Effector memory CD8-positive, alpha-beta T cell (primary cell): ENCODE measurements around the gene NPHP1.
"Not testable (repeated sequence)": the region's sequence is repeated elsewhere in the genome, so short reads cannot be mapped to it uniquely, and the experiment has no call there.

Experiments used
- ATAC-seq: fragments of 150-1000 bp; cut with Tn5 transposase; replicated peaks from 2 replicates; pipeline ENCODE4 v1.10.0; 2021; ENCODE audit warnings: mild to moderate bottlenecking, moderate library complexity
- DNase-seq, 3 experiments: peaks; one replicate each; pipeline ENCODE4 v3.0.0; 2021
- H3K27ac Mint-ChIP-seq, 2 donors: one replicate each; pipeline ENCODE4 v1.8.0; 2022; ENCODE audit warnings: mild to moderate bottlenecking in 2 of 2, mixed read lengths in 2 of 2, moderate library complexity in 2 of 2
- H3K27me3 Mint-ChIP-seq, 2 donors: one replicate each; pipeline ENCODE4 v1.8.0; 2022; ENCODE audit warnings: mixed read lengths in 2 of 2
- H3K36me3 Mint-ChIP-seq: one replicate; pipeline ENCODE4 v1.8.0; 2022; ENCODE audit warnings: mild to moderate bottlenecking, moderate library complexity, mixed read lengths; ENCODE audit not compliant: insufficient read depth
- H3K4me1 Mint-ChIP-seq, 2 donors: one replicate each; pipeline ENCODE4 v1.8.0; 2022; ENCODE audit warnings: low read depth in 2 of 2, mixed read lengths in 2 of 2
- H3K4me3 Mint-ChIP-seq, 2 donors: one replicate each; pipeline ENCODE4 v1.8.0; 2022; ENCODE audit warnings: mild to moderate bottlenecking in 2 of 2, mixed read lengths in 2 of 2, moderate library complexity in 2 of 2
- H3K9me3 Mint-ChIP-seq, 2 donors: one replicate each; pipeline ENCODE4 v1.8.0; 2022; ENCODE audit warnings: mixed read lengths in 2 of 2

The NPHP1 gene

DNA sequence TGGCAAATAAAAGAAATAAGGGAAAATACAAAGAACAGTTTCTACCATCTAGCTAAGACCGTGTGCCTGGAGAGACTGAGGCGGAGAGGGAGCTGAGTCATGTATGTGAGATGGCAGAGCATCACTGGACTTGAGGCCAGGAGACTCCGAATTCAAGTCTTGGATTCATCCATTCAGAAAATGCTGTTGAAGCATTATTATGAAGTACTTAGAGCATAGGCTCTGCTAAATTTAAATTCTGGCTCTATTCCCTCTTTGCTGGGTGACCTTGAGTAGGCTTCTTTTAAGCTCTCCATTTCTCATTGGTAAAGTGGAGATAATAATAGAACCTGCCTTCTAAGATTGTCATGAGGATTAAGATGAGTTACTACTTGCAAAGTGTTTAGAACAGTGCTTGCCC, 34.7 kb downstream of the NPHP1 start:
- ATAC-seq, result no peak
- Mint-ChIP-seq H3K27ac (peak overlapping the region in 1 of 2 donors; percentile 19), H3K4me3 (peak overlapping the region; percentile 1 to 39), H3K36me3 (no peaks in the 10 kb centered on the region), H3K4me1 (peaks cover 3 to 4% of the 10 kb centered on the region in 2 donors), H3K27me3 (peaks cover 0 to 14% of the 10 kb centered on the region in 2 donors), H3K9me3 (no peaks in the 10 kb centered on the region)
- DNase-seq, result no peak

DNA sequence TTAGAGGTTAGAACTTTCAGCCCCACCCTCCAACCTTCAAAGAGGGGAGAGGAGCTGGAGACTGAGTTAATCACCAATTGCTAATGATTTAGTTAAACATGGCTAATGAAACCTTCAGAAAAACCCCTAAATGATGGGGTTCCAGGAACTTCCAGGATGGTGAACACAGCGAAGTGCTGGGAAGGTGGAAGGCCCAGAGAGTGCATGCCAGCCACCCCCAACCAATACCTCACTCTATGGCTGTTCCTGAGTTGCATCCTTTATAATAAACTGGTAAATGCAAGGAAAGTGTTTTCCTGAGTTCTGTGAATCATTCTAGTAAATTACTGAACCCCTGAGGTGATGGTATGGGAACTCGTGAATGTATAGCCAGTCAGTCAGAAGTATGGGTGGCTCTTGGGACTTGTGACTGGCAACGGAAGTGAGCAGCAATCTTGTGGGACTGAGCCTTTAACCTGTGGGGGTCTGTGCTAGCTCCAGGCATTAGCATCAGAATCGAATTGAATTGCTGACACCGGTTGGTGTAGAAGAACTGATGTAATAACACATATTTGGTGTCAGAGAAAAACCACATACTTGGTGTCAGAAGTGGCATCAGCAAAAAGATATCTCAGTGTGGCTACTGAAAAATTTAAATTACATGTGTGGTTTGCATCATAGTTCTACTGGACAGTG, 37.4 kb downstream of the NPHP1 start:
- H3K4me1 Mint-ChIP-seq, result peaks cover 3 to 4% of the 10 kb centered on the region in 2 donors
- H3K4me3 Mint-ChIP-seq, result no peak overlapping the region
- H3K27ac Mint-ChIP-seq, result no peak overlapping the region
- peaks cover 11 to 14% of the 10 kb centered on the region in 2 donors for H3K27me3 Mint-ChIP-seq
- no peak for DNase-seq
- H3K9me3 Mint-ChIP-seq, result no peaks in the 10 kb centered on the region
- ATAC-seq, result no peak
- H3K36me3 Mint-ChIP-seq, result no peaks in the 10 kb centered on the region

DNA sequence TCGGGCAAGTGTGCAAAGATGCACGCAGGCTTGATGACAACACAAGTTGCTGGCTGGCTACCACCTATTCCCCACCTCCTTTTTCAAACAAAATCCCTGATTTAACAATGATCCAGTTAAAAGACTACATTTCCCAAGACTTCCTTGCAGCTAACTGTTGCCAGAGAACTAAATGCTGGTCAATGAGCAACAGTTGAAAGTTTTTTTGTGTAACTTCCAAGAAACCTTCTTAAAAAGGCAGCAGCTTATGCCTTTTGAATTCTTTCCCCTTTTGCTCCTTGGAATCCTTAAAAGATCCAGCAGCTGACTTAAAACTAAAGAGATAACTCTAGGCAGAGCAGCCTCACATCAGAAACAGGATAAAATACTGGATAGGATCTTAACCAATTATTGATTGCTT, 38.5 kb downstream of the NPHP1 start:
- Mint-ChIP-seq H3K4me1 (peaks cover 3 to 4% of the 10 kb centered on the region in 2 donors), H3K27me3 (peaks cover 13 to 14% of the 10 kb centered on the region in 2 donors), H3K27ac (no peak overlapping the region), H3K36me3 (no peaks in the 10 kb centered on the region), H3K9me3 (no peaks in the 10 kb centered on the region), H3K4me3 (no peak overlapping the region)
- no peak for DNase-seq
- ATAC-seq, result no peak

DNA sequence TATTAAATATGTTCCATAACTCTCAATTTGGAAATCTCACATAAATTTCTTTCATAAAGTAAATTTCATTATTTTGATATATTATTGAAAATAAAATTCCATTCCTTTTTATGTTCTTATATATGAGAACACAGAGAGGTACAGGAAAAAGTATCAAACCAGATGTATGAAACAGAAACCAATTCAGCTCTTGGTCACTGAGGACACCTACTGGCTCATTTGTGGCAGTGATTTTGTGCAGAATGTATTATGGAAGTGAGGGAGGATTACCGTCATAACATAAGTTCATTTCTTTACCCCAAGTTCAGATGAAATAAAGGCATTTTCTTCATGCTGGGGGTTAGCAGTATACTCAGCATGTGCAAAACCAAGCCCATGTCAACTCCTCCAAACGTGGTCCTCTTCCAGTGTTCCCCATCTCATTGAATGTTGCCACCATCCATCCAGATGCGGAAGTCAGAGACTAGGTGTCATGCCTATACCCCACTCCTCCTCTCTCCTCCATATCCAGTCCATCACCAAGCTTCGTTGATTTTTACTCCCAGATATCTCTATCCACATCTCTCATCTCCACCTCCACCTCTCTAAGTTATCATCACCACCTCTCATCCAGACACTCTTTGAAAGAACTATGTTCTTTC, 47.5 kb downstream of the NPHP1 start:
- ATAC-seq, result peak; percentile 46
- peak in 1 of 3 experiments; percentile 11 for DNase-seq
- Mint-ChIP-seq H3K4me1 (peaks cover 3 to 5% of the 10 kb centered on the region in 2 donors), H3K36me3 (no peaks in the 10 kb centered on the region), H3K27me3 (peaks cover 0 to 6% of the 10 kb centered on the region in 2 donors), H3K9me3 (peaks cover 0 to 6% of the 10 kb centered on the region in 2 donors), H3K27ac (no peak overlapping the region), H3K4me3 (no peak overlapping the region)

DNA sequence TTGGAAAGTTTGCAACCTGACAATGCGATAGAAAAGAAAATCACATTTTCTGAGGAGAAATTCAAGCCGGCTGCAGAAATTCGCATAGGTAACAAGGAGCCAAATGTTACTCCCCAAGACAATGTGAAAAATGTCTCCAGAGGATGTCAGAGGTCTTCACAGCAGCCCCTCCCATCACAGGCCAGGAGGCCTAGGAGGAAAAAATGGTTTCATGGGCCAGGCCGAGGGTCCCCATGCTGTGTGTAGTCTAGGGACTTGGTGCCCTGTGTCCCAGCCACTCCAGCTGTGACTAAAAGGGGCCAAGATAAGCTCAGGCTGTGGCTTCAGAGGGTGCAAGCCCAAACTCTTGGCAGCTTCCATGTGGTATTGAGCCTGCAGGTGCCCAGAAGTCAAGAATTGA, 50.0 kb downstream of the NPHP1 start:
- H3K27ac Mint-ChIP-seq, ATAC-seq, H3K36me3 Mint-ChIP-seq, H3K4me3 Mint-ChIP-seq, H3K9me3 Mint-ChIP-seq, H3K4me1 Mint-ChIP-seq, H3K27me3 Mint-ChIP-seq, DNase-seq: not testable (repeated sequence)

DNA sequence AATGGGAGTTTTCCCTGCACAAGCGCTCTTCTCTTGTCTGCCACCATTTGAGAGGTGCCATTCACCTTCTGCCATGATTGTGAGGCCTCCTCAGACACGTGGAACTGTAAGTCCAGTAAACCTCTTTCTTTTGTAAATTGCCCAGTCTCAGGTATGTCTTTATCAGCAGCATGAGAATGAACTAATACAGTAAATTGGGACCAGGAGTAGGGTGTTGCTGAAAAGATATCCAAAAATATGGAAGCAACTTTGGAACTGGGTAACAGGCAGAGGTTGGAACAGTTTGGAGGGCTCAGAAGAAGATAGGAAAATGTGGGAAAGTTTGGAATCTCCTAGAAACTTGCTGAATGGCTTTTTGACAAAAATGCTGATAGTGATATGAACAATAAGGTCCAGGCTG, 50.6 kb downstream of the NPHP1 start:
- ATAC-seq, H3K4me1 Mint-ChIP-seq, H3K9me3 Mint-ChIP-seq, H3K36me3 Mint-ChIP-seq, DNase-seq, H3K4me3 Mint-ChIP-seq, H3K27ac Mint-ChIP-seq, H3K27me3 Mint-ChIP-seq: not testable (repeated sequence)

DNA sequence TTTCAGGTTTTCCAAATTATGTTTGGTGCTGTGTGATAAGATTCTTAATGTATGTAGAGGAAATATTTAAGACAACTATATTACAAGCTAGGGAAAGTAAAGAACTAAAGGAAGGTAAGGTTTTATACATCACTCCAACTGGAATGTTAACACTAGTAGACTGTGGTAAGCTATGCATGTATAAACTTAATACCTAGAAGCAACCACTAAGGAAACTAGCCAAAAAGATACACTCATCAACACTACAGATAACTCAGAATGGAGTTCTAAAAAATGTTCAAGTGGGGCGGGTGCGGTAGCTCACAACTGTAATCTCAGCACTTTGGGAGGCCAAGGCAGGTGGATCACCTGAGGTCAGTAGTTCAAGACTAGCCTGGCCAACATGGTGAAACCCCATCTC, 51.4 kb downstream of the NPHP1 start:
- Mint-ChIP-seq H3K4me3 (no peak overlapping the region), H3K36me3 (no peaks in the 10 kb centered on the region), H3K27ac (no peak overlapping the region), H3K27me3 (peaks cover 0 to 6% of the 10 kb centered on the region in 2 donors), H3K4me1 (peaks cover 3 to 5% of the 10 kb centered on the region in 2 donors), H3K9me3 (peaks cover 0 to 6% of the 10 kb centered on the region in 2 donors)
- DNase-seq, result no peak
- ATAC-seq, result no peak

DNA sequence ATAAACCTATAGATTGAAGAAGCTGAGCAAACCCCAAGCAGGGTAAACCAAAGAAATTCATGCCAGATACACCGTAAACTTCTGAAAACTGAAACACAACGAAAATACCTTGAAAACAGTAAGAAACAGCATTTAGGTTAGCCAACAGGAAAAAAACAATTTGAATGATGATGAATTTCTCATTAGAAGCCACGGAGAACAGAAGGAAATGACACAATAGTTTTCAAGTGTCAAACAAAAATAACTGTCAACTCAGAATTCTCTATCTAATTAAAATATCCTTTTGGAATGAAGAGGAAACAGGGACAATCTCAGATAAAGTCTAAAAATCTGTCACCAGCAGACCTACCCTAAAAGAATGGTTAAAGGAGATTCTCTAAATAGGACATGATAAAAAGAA, 51.9 kb downstream of the NPHP1 start:
- Mint-ChIP-seq H3K27me3 (peaks cover 0 to 6% of the 10 kb centered on the region in 2 donors), H3K9me3 (peaks cover 0 to 6% of the 10 kb centered on the region in 2 donors), H3K4me1 (peaks cover 3 to 5% of the 10 kb centered on the region in 2 donors), H3K36me3 (no peaks in the 10 kb centered on the region), H3K27ac (no peak overlapping the region), H3K4me3 (no peak overlapping the region)
- DNase-seq, result no peak
- no peak for ATAC-seq

DNA sequence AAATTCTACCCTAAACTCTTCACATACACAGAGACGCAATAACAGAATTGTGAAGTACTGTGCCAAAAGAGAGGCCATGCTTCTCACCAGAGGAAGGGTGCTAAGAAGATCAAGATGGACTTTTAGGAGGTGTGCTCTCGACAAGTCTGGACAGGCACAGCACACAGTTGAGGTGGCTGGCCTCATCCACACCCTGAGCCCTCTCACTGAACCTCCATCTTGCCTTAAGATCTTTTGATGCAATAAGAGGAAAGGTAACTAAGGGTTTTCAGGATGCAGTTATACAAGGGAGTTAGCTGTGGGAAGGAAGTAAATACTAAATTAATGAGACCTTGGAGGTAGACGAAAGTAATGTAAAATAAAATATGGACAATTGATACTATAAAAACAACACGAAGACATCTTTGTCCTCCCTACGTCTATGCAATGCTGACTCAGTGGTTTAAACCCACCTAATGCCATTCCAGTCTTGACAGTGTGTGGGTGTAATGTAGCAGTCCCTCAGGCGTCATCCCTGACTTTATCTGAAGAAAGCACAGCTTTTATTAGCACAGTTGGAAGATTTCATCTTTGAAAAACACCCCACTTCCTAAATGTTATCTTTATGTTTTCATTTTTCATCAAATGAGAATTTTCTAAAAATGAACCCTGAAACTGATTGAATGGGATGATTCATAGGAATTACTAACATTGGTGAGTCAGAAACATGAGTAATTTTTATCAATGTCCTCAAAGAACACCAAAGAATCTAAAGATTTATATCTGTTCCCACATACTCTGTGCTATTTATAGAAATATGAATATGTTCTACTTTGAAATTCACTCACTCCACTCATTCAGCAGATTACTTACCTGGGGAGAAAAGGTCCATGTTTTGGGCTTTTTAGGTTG, 55.2 kb downstream of the NPHP1 start:
- no peak overlapping the region for H3K4me3 Mint-ChIP-seq
- no peak overlapping the region for H3K27ac Mint-ChIP-seq

DNA sequence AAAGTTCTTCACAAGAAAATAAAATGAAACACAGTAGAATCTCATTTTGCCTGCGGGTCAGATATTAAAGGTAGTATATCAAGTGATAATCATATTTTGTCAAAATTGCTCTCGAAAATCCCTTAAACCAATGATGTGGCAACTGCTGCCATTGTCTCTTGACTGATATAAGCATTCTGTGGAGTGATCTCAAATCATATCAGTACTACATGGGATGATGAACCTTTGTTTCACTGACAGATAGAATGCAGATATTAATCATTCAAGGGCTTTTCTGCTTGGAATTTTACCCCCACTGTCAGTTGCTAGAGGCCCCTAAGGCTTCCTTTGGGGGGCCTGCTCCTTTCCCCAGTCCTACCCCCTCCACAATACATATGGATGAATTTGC, 57.9 kb downstream of the NPHP1 start:
- peaks cover 0 to 12% of the 10 kb centered on the region in 2 donors for H3K27me3 Mint-ChIP-seq
- H3K36me3 Mint-ChIP-seq, result no peaks in the 10 kb centered on the region
- ATAC-seq, result no peak

More for the DNA sequence above, 55.2 kb downstream of the NPHP1 start:
- no peaks in the 10 kb centered on the region for H3K4me1 Mint-ChIP-seq
- no peak for ATAC-seq
- no peaks in the 10 kb centered on the region for H3K36me3 Mint-ChIP-seq
- H3K9me3 Mint-ChIP-seq, result peaks cover 0 to 6% of the 10 kb centered on the region in 2 donors
- peaks cover 0 to 12% of the 10 kb centered on the region in 2 donors for H3K27me3 Mint-ChIP-seq
- no peak for DNase-seq

DNA sequence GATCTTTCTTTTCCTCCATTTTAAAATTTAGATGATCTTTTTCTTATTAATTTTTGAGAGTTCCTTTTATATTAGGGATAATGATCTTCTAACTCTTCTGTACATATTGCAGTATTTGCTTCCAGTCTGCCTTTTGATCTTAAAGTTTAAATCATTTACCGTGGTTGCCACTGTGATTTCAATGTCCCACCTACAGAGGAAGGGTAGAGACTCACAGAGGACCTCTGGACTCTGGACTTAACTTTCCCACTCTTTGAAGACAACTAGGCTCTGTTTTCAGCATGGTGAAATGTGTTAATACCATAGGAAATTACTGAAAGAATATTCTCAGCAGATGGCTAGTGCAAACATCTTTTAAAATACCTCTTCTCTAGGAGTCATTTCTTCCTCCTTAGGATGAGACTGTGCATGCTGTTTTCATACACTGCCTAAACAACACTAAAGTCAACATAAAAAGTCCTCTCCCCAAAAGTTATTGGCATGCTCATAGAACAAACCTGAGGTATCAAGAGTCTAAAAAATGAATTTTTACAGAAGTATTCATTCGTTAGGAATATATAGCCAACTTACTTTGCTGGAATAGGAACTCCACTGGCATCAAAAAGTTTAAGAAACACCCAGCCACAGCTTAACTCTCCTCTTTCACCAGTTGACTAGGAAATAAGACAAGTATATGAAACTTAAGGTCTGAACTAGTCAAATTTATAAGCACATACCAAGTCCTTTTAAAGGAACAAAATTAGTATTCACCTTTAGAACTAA, 58.4 kb downstream of the NPHP1 start:
- DNase-seq (no peak), ATAC-seq (no peak)
- Mint-ChIP-seq H3K9me3 (no peaks in the 10 kb centered on the region), H3K4me1 (no peaks in the 10 kb centered on the region), H3K27ac (no peak overlapping the region), H3K27me3 (peaks cover 0 to 12% of the 10 kb centered on the region in 2 donors), H3K4me3 (no peak overlapping the region), H3K36me3 (no peaks in the 10 kb centered on the region)

More for the DNA sequence above, 57.9 kb downstream of the NPHP1 start:
- no peak overlapping the region for H3K27ac Mint-ChIP-seq
- no peaks in the 10 kb centered on the region for H3K4me1 Mint-ChIP-seq
- H3K9me3 Mint-ChIP-seq, result no peaks in the 10 kb centered on the region
- DNase-seq, result no peak
- no peak overlapping the region for H3K4me3 Mint-ChIP-seq

DNA sequence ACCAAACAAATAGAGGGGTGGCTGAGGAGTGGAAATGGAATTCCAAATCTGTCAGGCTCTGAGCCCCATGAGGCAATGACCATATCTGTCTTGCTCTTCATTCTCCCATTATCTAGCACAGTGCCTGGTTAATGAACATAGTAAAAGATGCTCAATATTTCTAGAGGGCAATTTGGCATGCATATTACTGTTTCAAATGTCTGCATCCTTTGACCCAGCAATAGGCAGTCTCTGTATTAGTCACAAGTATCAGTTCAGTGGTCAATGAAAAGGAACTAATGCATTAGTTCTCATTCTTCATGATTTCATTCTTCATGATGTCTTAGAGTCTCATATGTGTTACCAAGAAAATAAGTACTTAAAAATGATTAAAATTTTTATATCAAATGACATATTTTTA, 60.8 kb downstream of the NPHP1 start:
- no peak for ATAC-seq
- Mint-ChIP-seq H3K4me3 (no peak overlapping the region), H3K9me3 (no peaks in the 10 kb centered on the region), H3K4me1 (no peaks in the 10 kb centered on the region), H3K27ac (no peak overlapping the region), H3K27me3 (peaks cover 0 to 19% of the 10 kb centered on the region in 2 donors), H3K36me3 (no peaks in the 10 kb centered on the region)
- no peak for DNase-seq

DNA sequence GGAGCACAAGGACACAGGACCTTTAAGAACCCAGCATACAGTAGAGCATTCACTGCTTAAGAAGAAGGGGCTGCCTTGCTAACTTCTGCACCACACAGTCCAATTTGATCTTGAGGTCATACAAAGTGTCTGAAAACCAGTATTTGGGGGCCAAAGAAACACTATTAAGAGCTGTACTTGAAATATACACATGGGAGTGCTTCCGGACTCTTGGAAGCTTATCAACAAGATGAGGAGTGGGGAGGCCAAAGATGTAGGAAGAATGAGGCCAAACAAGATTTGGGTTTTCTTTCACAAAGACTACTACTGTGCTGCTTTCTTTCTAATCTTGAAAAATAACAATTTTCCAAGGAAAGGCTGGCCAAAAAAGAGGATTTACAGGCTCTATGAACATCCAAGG, 64.4 kb downstream of the NPHP1 start:
- H3K9me3 Mint-ChIP-seq, result no peaks in the 10 kb centered on the region

More for the DNA sequence above, 64.4 kb downstream of the NPHP1 start:
- no peaks in the 10 kb centered on the region for H3K36me3 Mint-ChIP-seq
- DNase-seq, result no peak
- ATAC-seq, result no peak
- no peak overlapping the region for H3K4me3 Mint-ChIP-seq
- no peaks in the 10 kb centered on the region for H3K4me1 Mint-ChIP-seq
- H3K27ac Mint-ChIP-seq, result no peak overlapping the region
- peaks cover 0 to 7% of the 10 kb centered on the region in 2 donors for H3K27me3 Mint-ChIP-seq
